Measurements from ENCODE around the gene SWT1. TPM values are rescaled to one million over a fixed set of nuclear protein-coding genes. Genes with fewer than 3 reads are reported as not detected.
"Not testable (repeated sequence)": the region's sequence is repeated elsewhere in the genome, so short reads cannot be mapped to it uniquely, and the experiment has no call there.

The SWT1 gene
- total and polyA plus RNA-seq, 10 donors, result 1.3 to 12.8 (median 6.6) TPM

DNA sequence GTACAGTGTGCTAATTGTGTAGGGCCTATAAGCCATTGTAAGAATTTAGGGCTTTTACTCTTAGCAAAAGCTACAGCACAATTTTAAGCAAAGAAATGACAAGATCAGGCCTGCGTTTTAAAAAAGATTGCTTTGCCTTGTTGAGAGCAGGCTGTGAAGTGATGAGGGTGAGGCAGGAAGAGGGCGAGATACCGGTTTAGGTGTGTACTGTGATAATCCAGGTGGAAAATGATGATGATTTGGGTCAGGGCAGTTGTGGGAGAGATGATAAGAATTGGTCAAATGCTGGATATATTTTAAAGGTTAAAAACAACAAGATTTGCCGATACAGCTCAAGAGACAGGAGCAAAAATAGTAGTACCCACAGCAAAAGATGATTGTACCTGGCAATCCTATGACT is 72.0 kb downstream of the SWT1 start:
- no peak overlapping the region for H3K27ac ChIP-seq
- intact Hi-C loops (cut with DNase I; ENCODE audit: low total_unique reads), result no loop called here
- H3K36me3 ChIP-seq, result peaks cover 0 to 73% (median 4%) of the 10 kb centered on the region in 6 donors
- WGBS, 5 donors, result 95 to 99% (median 96%) methylated on average over 4 of the region's 4 CpGs
- no peaks in the 10 kb centered on the region for H3K4me1 ChIP-seq
- H3K27me3 ChIP-seq (replicated peaks in 1 of 7), result no peaks in the 10 kb centered on the region
- DNase-seq, result no peak
- TF ChIP-seq, protein P1, sequence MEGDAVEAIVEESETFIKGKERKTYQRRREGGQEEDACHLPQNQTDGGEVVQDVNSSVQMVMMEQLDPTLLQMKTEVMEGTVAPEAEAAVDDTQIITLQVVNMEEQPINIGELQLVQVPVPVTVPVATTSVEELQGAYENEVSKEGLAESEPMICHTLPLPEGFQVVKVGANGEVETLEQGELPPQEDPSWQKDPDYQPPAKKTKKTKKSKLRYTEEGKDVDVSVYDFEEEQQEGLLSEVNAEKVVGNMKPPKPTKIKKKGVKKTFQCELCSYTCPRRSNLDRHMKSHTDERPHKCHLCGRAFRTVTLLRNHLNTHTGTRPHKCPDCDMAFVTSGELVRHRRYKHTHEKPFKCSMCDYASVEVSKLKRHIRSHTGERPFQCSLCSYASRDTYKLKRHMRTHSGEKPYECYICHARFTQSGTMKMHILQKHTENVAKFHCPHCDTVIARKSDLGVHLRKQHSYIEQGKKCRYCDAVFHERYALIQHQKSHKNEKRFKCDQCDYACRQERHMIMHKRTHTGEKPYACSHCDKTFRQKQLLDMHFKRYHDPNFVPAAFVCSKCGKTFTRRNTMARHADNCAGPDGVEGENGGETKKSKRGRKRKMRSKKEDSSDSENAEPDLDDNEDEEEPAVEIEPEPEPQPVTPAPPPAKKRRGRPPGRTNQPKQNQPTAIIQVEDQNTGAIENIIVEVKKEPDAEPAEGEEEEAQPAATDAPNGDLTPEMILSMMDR (IDR thresholded peaks at IDR 0.05 in 8 of 11, conservative IDR thresholded peaks at IDR 0.05 in 3 of 11), result no peak
- TF ChIP-seq POLR2AphosphoS5 (IDR thresholded peaks at IDR 0.05) (no peak), POLR2A (IDR thresholded peaks at IDR 0.05) (no peak)
- H3K9me3 ChIP-seq, result peaks cover 0 to 7% (median 4%) of the 10 kb centered on the region in 8 donors
- no peak overlapping the region for H3K4me3 ChIP-seq

GRCh38 chr1:185229981-185230380 is 73.0 kb downstream of the SWT1 start:
- TF ChIP-seq POLR2AphosphoS5 (IDR thresholded peaks at IDR 0.05) (no peak), POLR2A (IDR thresholded peaks at IDR 0.05) (no peak)
- TF ChIP-seq, protein P1 (IDR thresholded peaks at IDR 0.05 in 8 of 11, conservative IDR thresholded peaks at IDR 0.05 in 3 of 11), result no peak
- 77 to 94% (median 89%) methylated on average over 2 of the region's 2 CpGs for WGBS, 5 donors
- Histone ChIP-seq H3K9me3 (no peaks in the 10 kb centered on the region), H3K4me3 (no peak overlapping the region), H3K27ac (no peak overlapping the region), H3K4me1 (no peaks in the 10 kb centered on the region), H3K27me3 (replicated peaks in 1 of 7) (no peaks in the 10 kb centered on the region), H3K36me3 (peaks cover 0 to 77% (median 3%) of the 10 kb centered on the region in 6 donors)
- no peak for DNase-seq
- intact Hi-C loops (cut with DNase I; ENCODE audit: low total_unique reads), result no loop called here

DNA sequence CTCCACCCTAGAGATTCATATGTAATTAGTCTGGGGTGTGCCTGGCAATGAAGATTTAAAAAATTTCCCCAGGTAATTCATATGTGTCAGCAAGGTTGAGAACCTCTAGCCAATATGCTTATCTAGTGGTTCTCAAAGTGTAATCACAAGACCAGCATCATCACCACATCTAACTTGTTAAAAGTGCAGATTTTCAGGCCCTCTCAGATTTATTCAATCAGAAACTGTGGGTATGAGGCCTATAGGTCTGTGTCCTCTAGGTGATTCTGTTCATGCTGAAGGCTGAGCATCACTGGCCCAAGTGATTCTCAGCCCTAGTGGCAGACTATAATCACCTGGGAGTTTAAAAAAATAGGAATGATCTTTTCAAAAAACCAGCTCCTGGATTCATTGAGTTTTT is 75.9 kb downstream of the SWT1 start:
- intact Hi-C loops (cut with DNase I; ENCODE audit: low total_unique reads), result no loop called here
- TF ChIP-seq POLR2AphosphoS5 (IDR thresholded peaks at IDR 0.05) (no peak), POLR2A (IDR thresholded peaks at IDR 0.05) (no peak)
- TF ChIP-seq, protein P1 (IDR thresholded peaks at IDR 0.05 in 8 of 11, conservative IDR thresholded peaks at IDR 0.05 in 3 of 11), result no peak
- H3K4me3 ChIP-seq, result no peak overlapping the region
- no peak for DNase-seq
- H3K36me3 ChIP-seq, result peaks cover 0 to 69% (median 3%) of the 10 kb centered on the region in 6 donors
- H3K9me3 ChIP-seq, result peaks cover 0 to 7% (median 2%) of the 10 kb centered on the region in 8 donors
- no peaks in the 10 kb centered on the region for H3K4me1 ChIP-seq
- H3K27me3 ChIP-seq (replicated peaks in 1 of 7), result no peaks in the 10 kb centered on the region
- H3K27ac ChIP-seq, result no peak overlapping the region

DNA sequence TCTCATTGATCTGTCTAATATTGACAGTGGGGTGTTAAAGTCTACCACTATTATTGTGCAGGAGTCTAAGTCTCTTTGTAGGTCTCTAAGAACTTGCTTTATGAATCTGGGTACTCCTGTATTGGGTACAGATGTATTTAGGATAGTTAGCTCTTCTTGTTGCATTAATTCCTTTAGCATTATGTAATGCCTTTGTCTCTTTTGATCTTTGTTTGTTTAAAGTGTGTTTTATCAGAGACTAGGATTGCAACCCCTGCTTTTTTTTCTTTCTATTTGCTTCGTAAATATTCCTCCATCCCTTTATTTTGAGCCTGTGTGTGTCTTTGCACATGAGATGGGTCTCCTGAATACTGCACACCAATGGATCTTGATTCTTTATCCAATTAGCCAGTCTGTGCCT is 77.2 kb downstream of the SWT1 start:
- H3K4me1 ChIP-seq; intact Hi-C loops (cut with DNase I; ENCODE audit: low total_unique reads); H3K27ac ChIP-seq; DNase-seq; H3K4me3 ChIP-seq; H3K9me3 ChIP-seq; H3K27me3 ChIP-seq (replicated peaks in 1 of 7): not testable (repeated sequence)
- 87 to 97% (median 89%) methylated on average over 1 of the region's 1 CpG for WGBS, 5 donors
- H3K36me3 ChIP-seq, result peaks cover 0 to 58% (median 3%) of the 10 kb centered on the region in 6 donors

GRCh38 chr1:185237176-185237575 is 80.2 kb downstream of the SWT1 start:
- peaks cover 0 to 14% (median 0%) of the 10 kb centered on the region in 6 donors for H3K4me1 ChIP-seq
- H3K9me3 ChIP-seq; H3K4me3 ChIP-seq; H3K27ac ChIP-seq; H3K27me3 ChIP-seq (replicated peaks in 1 of 7); intact Hi-C loops (cut with DNase I; ENCODE audit: low total_unique reads); DNase-seq: not testable (repeated sequence)
- WGBS, 5 donors, result 93 to 100% (median 94%) methylated on average over 2 of the region's 2 CpGs
- H3K36me3 ChIP-seq, result peaks cover 0 to 28% (median 1%) of the 10 kb centered on the region in 6 donors

Measured in spleen (tissue), 11 donors.